MM.1S (cell line): ENCODE data around the gene RNASE13.

Experiments used
- EZH2 ChIP-seq: fragments of 300-600 bp; sonication (generic); optimal IDR thresholded peaks from 2 replicates; pipeline ENCODE3; 2017; ENCODE audit warnings: low read depth, mild to moderate bottlenecking, antibody characterized with exemption, low read length, mixed read lengths
- TF ChIP-seq, protein P1 (sequence below): fragments of 300-600 bp; sonication (generic); IDR thresholded peaks from 2 replicates; pipeline ENCODE4 v1.5.1; 2016; ENCODE audit warnings: antibody characterized with exemption, low read length, mixed read lengths

DNA sequence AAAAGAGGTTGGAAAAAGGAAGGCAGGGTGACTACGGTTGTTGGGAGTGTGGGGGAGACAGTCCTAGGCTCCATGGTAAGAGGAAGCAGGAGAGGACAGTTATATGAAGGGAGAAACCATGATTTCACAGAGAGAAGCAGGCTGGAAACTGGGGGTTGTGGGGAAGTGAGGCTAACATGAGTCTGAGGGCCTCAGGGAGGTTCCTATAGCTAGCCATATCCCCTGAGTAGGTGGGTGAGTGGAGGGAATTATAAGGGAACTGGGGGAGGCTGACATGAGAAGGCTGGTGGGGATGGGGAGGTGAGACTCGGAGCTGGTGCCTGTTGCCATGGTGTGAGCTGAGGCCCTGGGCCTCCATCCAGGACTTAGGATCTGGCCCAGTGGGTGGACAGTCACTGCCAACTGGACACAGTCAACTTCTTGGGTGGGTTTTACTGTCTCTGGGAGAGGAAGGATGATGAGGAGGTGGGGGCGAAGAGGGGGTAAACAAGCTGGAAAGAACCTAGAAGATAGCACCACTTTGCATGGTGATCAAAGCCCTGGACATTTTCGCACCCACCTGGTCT lies 1.4 kb downstream of the RNASE13 start:
- TF ChIP-seq EZH2: no peak
- TF ChIP-seq, protein P1, sequence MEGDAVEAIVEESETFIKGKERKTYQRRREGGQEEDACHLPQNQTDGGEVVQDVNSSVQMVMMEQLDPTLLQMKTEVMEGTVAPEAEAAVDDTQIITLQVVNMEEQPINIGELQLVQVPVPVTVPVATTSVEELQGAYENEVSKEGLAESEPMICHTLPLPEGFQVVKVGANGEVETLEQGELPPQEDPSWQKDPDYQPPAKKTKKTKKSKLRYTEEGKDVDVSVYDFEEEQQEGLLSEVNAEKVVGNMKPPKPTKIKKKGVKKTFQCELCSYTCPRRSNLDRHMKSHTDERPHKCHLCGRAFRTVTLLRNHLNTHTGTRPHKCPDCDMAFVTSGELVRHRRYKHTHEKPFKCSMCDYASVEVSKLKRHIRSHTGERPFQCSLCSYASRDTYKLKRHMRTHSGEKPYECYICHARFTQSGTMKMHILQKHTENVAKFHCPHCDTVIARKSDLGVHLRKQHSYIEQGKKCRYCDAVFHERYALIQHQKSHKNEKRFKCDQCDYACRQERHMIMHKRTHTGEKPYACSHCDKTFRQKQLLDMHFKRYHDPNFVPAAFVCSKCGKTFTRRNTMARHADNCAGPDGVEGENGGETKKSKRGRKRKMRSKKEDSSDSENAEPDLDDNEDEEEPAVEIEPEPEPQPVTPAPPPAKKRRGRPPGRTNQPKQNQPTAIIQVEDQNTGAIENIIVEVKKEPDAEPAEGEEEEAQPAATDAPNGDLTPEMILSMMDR: no peak
